ENCODE results near the gene FBXL13. TPM values are rescaled to one million over a fixed set of nuclear protein-coding genes. Genes with fewer than 3 reads are reported as not detected.
"Not testable (repeated sequence)": the region's sequence is repeated elsewhere in the genome, so short reads cannot be mapped to it uniquely, and the experiment has no call there.

The FBXL13 gene
- total RNA-seq: under 1 TPM; 0.15 to 0.17 TPM

DNA sequence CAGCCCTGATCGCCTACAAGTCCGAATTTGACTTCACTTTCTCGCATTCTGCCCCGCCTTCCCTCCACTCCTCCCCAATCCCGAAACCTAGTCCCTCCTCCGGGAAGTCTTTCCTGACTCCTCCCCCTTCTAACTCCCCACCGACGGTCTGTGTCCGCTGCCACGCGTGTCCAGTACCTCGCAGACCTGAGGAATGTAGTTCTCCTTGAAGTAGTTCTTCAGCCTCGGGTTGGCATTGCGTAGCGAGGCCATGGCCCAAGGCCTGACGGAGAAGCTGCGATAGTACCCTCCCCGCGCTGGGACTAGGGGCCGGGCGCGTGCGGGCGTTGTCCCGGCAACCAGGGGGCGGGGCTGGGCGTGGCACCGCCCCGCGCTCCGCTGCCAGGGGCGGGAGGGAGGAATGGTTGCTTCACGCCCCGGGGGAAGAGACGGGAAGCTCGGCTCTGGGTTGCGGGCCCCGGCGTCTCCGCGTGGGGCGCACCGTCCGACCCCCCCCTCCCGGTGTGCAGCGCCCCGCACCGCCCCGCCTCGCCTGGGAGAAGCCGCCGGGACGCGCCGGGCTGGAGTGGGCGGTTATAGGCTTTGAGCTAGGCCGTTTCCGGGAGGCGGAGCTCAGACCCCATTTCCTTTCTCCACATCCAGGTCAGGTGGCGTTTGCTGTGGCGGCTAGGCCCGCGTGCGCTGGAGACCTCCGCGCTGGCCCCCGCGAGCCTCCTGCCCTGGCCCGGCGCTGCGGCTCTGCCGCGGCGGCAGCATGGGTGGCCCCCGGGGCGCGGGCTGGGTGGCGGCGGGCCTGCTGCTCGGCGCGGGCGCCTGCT is at the start of gene FBXL13, which contains the start of gene ARMC10:
Gene FBXL13, minus strand, starts transcription at position 278 of the 818 bp plus-strand sequence.
Gene ARMC10, plus strand, starts transcription at position 622 of the 818 bp plus-strand sequence. Its CDS starts 133 bp downstream, at position 755.
- Mint-ChIP-seq H3K27me3 (no peaks in the 10 kb centered on the region), H3K27ac (peak within 1 kb of the TSS; percentile 97), H3K36me3 (ENCODE audit: low read depth) (peaks cover 8% of the 10 kb centered on the region), H3K9me3 (no peaks in the 10 kb centered on the region), H3K4me1 (peaks cover 31% of the 10 kb centered on the region), H3K4me3 (peak within 1 kb of the TSS; percentile 98)
- POLR2A ChIA-PET: interaction anchor here (1.5 kb wide), 1 partner anchor 326 kb away, joined by 7 read pairs; the partner anchor contains the start of gene FAM185A
- peak; percentile 88 for DNase-seq
- CTCF ChIA-PET: interaction anchor here (0.6 to 2.6 kb wide), 9 partner anchors 8 to 74 kb away, joined by 3 to 13 read pairs (median 3); partner anchors contain the start of gene NAPEPLD

GRCh38 chr7:103123529-103123928 is 48.9 kb upstream of the FBXL13 start:
- Mint-ChIP-seq H3K4me3 (no peak overlapping the region), H3K27me3 (no peaks in the 10 kb centered on the region), H3K36me3 (ENCODE audit: low read depth) (peaks cover 14% of the 10 kb centered on the region), H3K4me1 (no peaks in the 10 kb centered on the region), H3K9me3 (no peaks in the 10 kb centered on the region), H3K27ac (no peak overlapping the region)
- POLR2A ChIA-PET: no interaction called here
- DNase-seq: no peak
- CTCF ChIA-PET: interaction anchor here (0.5 kb wide), 1 partner anchor 290 kb away, joined by 4 read pairs; no protein-coding TSS in a partner anchor

DNA sequence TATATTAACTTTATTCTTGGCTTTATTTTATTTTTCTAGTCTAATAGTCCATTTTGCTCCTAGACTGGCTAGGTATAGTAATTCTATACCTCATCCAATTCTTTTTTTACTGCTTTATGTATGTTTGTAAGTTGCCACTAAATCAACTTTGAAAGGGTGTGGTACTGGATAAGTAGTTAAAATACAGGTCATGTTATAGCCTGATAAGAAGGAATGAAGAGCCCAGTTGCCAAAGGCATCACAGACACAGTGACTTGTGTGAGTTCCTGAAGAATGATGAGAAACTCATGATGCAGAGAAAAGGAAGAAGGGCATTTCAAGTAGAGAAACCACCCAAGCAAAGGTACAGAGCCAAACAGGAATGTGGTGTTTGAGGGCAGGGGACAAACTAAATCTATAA is 47.0 kb upstream of the FBXL13 start:
- peaks cover 8% of the 10 kb centered on the region for H3K36me3 Mint-ChIP-seq (ENCODE audit: low read depth)
- POLR2A ChIA-PET: no interaction called here
- H3K27ac Mint-ChIP-seq: no peak overlapping the region
- CTCF ChIA-PET: no interaction called here
- no peaks in the 10 kb centered on the region for H3K9me3 Mint-ChIP-seq
- DNase-seq: no peak
- no peak overlapping the region for H3K4me3 Mint-ChIP-seq
- H3K4me1 Mint-ChIP-seq: no peaks in the 10 kb centered on the region
- H3K27me3 Mint-ChIP-seq: no peaks in the 10 kb centered on the region

- ChIA-PET CTCF (interaction anchor here (0.6 kb wide), 1 partner anchor 1104 kb away, joined by 3 read pairs; no protein-coding TSS in a partner anchor), POLR2A (no interaction called here)
- no peak overlapping the region for H3K27ac Mint-ChIP-seq
- peaks cover 8% of the 10 kb centered on the region for H3K36me3 Mint-ChIP-seq (ENCODE audit: low read depth)
- H3K27me3 Mint-ChIP-seq: no peaks in the 10 kb centered on the region
- no peaks in the 10 kb centered on the region for H3K9me3 Mint-ChIP-seq
- no peak overlapping the region for H3K4me3 Mint-ChIP-seq
- DNase-seq: no peak
- no peaks in the 10 kb centered on the region for H3K4me1 Mint-ChIP-seq
These were observed 45.8 kb upstream of the FBXL13 start for GRCh38 chr7:103120362-103120761.

GRCh38 chr7:103119791-103120291 is 45.2 kb upstream of the FBXL13 start:
- DNase-seq: no peak
- ChIA-PET CTCF (interaction anchor here (0.6 kb wide), 1 partner anchor 1105 kb away, joined by 3 read pairs; no protein-coding TSS in a partner anchor), POLR2A (no interaction called here)
- no peak overlapping the region for H3K27ac Mint-ChIP-seq
- no peaks in the 10 kb centered on the region for H3K4me1 Mint-ChIP-seq
- no peaks in the 10 kb centered on the region for H3K9me3 Mint-ChIP-seq
- peaks cover 8% of the 10 kb centered on the region for H3K36me3 Mint-ChIP-seq (ENCODE audit: low read depth)
- H3K27me3 Mint-ChIP-seq: no peaks in the 10 kb centered on the region
- H3K4me3 Mint-ChIP-seq: no peak overlapping the region

DNA sequence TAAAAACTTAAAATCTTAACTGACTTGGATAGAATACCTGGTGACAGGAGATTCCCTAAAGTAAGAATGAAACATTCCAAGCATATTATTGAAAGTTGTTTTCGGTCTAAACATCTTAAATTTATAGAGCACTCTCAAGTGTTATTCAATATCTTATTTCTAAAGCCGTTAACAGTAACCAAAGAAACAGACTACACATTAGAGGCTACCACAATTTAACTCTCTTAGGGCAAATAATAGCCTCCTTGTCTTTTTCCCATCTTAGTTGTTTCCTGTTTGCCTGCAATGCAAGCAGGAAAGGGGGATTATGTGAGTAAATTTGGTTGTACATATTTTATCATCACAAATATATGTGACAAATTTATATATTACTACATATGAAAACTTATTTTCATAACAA is 42.9 kb upstream of the FBXL13 start:
- peaks cover 10% of the 10 kb centered on the region for H3K36me3 Mint-ChIP-seq (ENCODE audit: low read depth)
- no peak overlapping the region for H3K4me3 Mint-ChIP-seq
- ChIA-PET CTCF (no interaction called here), POLR2A (no interaction called here)
- DNase-seq: no peak
- H3K27me3 Mint-ChIP-seq: no peaks in the 10 kb centered on the region
- no peak overlapping the region for H3K27ac Mint-ChIP-seq
- H3K9me3 Mint-ChIP-seq: peaks cover 3% of the 10 kb centered on the region
- H3K4me1 Mint-ChIP-seq: peaks cover 12% of the 10 kb centered on the region

GRCh38 chr7:103116991-103117390 is 42.4 kb upstream of the FBXL13 start:
- POLR2A ChIA-PET: no interaction called here
- no peaks in the 10 kb centered on the region for H3K27me3 Mint-ChIP-seq
- H3K4me1 Mint-ChIP-seq: peaks cover 12% of the 10 kb centered on the region
- no peak for DNase-seq
- H3K4me3 Mint-ChIP-seq: no peak overlapping the region
- H3K27ac Mint-ChIP-seq: no peak overlapping the region
- peaks cover 3% of the 10 kb centered on the region for H3K9me3 Mint-ChIP-seq
- CTCF ChIA-PET: no interaction called here
- peaks cover 10% of the 10 kb centered on the region for H3K36me3 Mint-ChIP-seq (ENCODE audit: low read depth)

DNA sequence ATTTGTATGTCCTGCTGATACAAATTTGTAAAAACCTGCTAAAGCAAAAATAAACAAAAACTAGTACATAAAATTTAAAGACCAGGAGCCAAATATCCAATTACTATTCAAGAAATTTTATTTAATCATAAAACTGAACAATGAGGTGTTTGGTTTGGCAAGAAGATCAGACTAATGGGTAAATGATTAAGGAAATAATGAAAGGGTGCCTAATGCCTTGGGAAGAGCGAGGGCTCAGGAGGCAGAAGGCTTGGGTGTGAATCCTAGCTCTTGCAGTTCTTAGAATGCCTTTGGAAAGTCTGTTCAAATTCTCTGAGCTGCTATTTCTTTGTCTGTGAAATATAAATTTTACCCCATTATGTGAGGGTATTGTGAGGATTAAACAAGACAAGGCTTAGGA is 41.9 kb upstream of the FBXL13 start:
- CTCF ChIA-PET: no interaction called here
- POLR2A ChIA-PET: no interaction called here

GRCh38 chr7:103115771-103116170 is 41.2 kb upstream of the FBXL13 start:
- H3K27ac Mint-ChIP-seq: no peak overlapping the region
- ChIA-PET POLR2A (no interaction called here), CTCF (interaction anchor here (1.5 kb wide), 1 partner anchor 15 kb away, joined by 6 read pairs; no protein-coding TSS in a partner anchor)
- H3K36me3 Mint-ChIP-seq (ENCODE audit: low read depth): peaks cover 18% of the 10 kb centered on the region
- no peaks in the 10 kb centered on the region for H3K27me3 Mint-ChIP-seq
- H3K4me3 Mint-ChIP-seq: no peak overlapping the region
- DNase-seq: no peak
- H3K4me1 Mint-ChIP-seq: peaks cover 12% of the 10 kb centered on the region
- peaks cover 6% of the 10 kb centered on the region for H3K9me3 Mint-ChIP-seq

More for the DNA sequence above, 41.9 kb upstream of the FBXL13 start:
- peaks cover 3% of the 10 kb centered on the region for H3K9me3 Mint-ChIP-seq
- H3K4me1 Mint-ChIP-seq: peaks cover 12% of the 10 kb centered on the region
- peaks cover 13% of the 10 kb centered on the region for H3K36me3 Mint-ChIP-seq (ENCODE audit: low read depth)
- no peak overlapping the region for H3K27ac Mint-ChIP-seq
- H3K4me3 Mint-ChIP-seq: no peak overlapping the region
- H3K27me3 Mint-ChIP-seq: no peaks in the 10 kb centered on the region
- no peak for DNase-seq

DNA sequence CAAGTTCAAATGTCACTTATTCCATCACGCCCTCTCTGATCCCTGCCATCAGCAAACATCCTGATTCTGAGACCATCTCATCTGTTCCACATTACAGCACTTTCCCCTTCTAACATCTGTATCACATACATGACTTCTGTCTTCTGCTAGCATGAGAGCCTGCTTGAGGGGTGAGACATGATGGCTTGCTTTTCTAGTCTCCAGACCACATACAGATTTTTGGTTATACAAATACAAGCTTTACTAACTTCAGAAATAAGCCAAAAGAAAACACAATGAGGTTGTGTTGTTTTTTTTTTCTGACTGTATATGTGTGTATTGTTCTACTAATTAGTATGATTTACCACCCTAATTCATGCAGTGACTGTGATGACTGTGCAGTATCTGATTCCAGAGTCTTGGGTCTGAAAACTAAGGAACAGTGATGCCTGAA is 40.0 kb upstream of the FBXL13 start:
- Mint-ChIP-seq H3K27me3 (no peaks in the 10 kb centered on the region), H3K9me3 (peaks cover 15% of the 10 kb centered on the region), H3K4me1 (peaks cover 12% of the 10 kb centered on the region), H3K4me3 (no peak overlapping the region), H3K27ac (no peak overlapping the region), H3K36me3 (ENCODE audit: low read depth) (peaks cover 26% of the 10 kb centered on the region)
- ChIA-PET POLR2A (no interaction called here), CTCF (interaction anchor here (1.5 kb wide), 1 partner anchor 16 kb away, joined by 6 read pairs; no protein-coding TSS in a partner anchor)
- no peak for DNase-seq

DNA sequence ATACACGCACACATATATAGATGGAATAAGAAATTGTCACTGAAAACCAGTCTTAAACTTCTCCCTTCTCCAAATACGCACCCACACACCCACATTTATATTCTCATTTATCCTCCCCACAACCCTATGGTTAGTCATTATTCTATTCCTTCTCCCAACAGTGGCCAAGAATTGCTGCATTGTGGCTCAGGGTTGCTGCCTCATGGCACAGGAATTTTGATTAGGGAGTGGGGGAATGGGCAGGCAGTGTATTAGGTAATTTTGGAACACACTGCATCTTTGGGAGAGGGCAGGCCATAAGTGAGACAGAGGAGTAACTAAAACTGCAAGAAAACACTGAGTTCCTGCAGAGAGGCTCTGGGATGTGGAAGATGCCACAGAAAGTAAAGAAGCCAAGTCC is 38.6 kb upstream of the FBXL13 start:
- ChIA-PET CTCF (no interaction called here), POLR2A (no interaction called here)
- Mint-ChIP-seq H3K27ac (no peak overlapping the region), H3K36me3 (ENCODE audit: low read depth) (peaks cover 29% of the 10 kb centered on the region), H3K4me1 (peaks cover 19% of the 10 kb centered on the region), H3K9me3 (peaks cover 23% of the 10 kb centered on the region), H3K4me3 (no peak overlapping the region), H3K27me3 (no peaks in the 10 kb centered on the region)
- DNase-seq: no peak

GRCh38 chr7:103106703-103107070 is 32.1 kb upstream of the FBXL13 start:
- H3K27me3 Mint-ChIP-seq, POLR2A ChIA-PET: not testable (repeated sequence)

GRCh38 chr7:103106005-103106702 is 31.6 kb upstream of the FBXL13 start:
- H3K9me3 Mint-ChIP-seq: peaks cover 25% of the 10 kb centered on the region
- H3K36me3 Mint-ChIP-seq (ENCODE audit: low read depth): peaks cover 34% of the 10 kb centered on the region
- no peaks in the 10 kb centered on the region for H3K27me3 Mint-ChIP-seq
- no peak overlapping the region for H3K4me3 Mint-ChIP-seq
- POLR2A ChIA-PET: no interaction called here
- peaks cover 12% of the 10 kb centered on the region for H3K4me1 Mint-ChIP-seq
- DNase-seq: no peak
- CTCF ChIA-PET: no interaction called here
- no peak overlapping the region for H3K27ac Mint-ChIP-seq

More at GRCh38 chr7:103106703-103107070, 32.1 kb upstream of the FBXL13 start:
- H3K36me3 Mint-ChIP-seq (ENCODE audit: low read depth): peaks cover 34% of the 10 kb centered on the region
- peaks cover 12% of the 10 kb centered on the region for H3K4me1 Mint-ChIP-seq
- H3K4me3 Mint-ChIP-seq, H3K27ac Mint-ChIP-seq, CTCF ChIA-PET, DNase-seq: not testable (repeated sequence)
- H3K9me3 Mint-ChIP-seq: peaks cover 25% of the 10 kb centered on the region
